HepG2 (cell line): Measurements from ENCODE around the gene MAP3K20. TPM values are rescaled to one million over a fixed set of nuclear protein-coding genes. Genes with fewer than 3 reads are reported as not detected.

Experiments used
- ATAC-seq: fragments of 200-7000 bp; cut with Tn5 transposase; 3 replicates; pipeline ENCODE4 v1.9.1; 2020; ENCODE audit warnings: mild to moderate bottlenecking, moderate library complexity
- BruUV-seq: library from RNA; stranded (reverse); fragments of 400-500 nt; replicated peaks from 2 replicates; lab custom pipeline; 2021; lab: Mats Ljungman, UMichigan
- CTCF ChIA-PET: fragments of 300-600 bp; formaldehyde crosslinking; extraction: SDS; loops from one replicate; lab custom pipeline; 2021; ENCODE audit warnings: low total read pairs, inconsistent platforms, low intra/inter-chr PET ratio; lab: Yijun Ruan, JAX
- POLR2A ChIA-PET: fragments of 350-600 bp; sonication (Branson Sonifier 250); formaldehyde crosslinking; loops from one replicate; lab custom pipeline; 2020; ENCODE audit warnings: antibody characterized with exemption, inconsistent platforms; lab: Yijun Ruan, JAX
- DNase-seq: peaks from one replicate; pipeline ENCODE4 v3.0.0-alpha.2; 2015; ENCODE audit warnings: low spot score
- FAIRE-seq: peaks from 3 replicates; lab custom pipeline; 2011; peaks lifted over from hg19 to GRCh38; lab: Jason Lieb, UNC
- H2AFZ ChIP-seq: one replicate; pipeline ENCODE4 v1.6.1; 2011; ENCODE audit warnings: low read length, inconsistent platforms
- H3K27ac ChIP-seq: fragments of 300-600 bp; 3 replicates; pipeline ENCODE4 v1.8.0; 2011; ENCODE audit warnings: mixed run types, mild to moderate bottlenecking, mixed read lengths, low read length, inconsistent platforms; ENCODE audit not compliant: insufficient read depth; ENCODE audit errors: extremely low read length
- H3K27me3 ChIP-seq, 2 experiments: fragments of 200-600 bp in 1 of 2; 2 replicates in 1 of 2; 3 replicates in 1 of 2; pipeline versions ENCODE4 v1.6.0 to v1.8.0; 2011; ENCODE audit warnings: low read length in 2 of 2, mild to moderate bottlenecking in 2 of 2, moderate library complexity in 2 of 2, inconsistent platforms in 1 of 2; ENCODE audit not compliant: insufficient read depth in 2 of 2, control insufficient read depth in 1 of 2
- H3K36me3 ChIP-seq, 2 experiments: fragments of 200-600 bp in 1 of 2; replicated peaks in 1 of 2; 2 replicates in 1 of 2; 3 replicates in 1 of 2; pipeline versions ENCODE4 v1.5.1 to v1.8.0; 2011; ENCODE audit warnings: low read length in 2 of 2, inconsistent platforms in 1 of 2; ENCODE audit not compliant: insufficient read depth in 2 of 2, control insufficient read depth in 1 of 2
- H3K4me1 ChIP-seq: 2 replicates; pipeline ENCODE4 v1.5.1; 2012; ENCODE audit warnings: low read length, inconsistent platforms; ENCODE audit not compliant: insufficient read depth
- H3K4me2 ChIP-seq: 2 replicates; pipeline ENCODE4 v1.6.0; 2011; ENCODE audit warnings: low read depth, low read length, inconsistent platforms
- H3K4me3 ChIP-seq, 3 experiments: fragments of 200-600 bp in 1 of 3; sonication (generic), shearing (Covaris generic) in 1 of 3; replicated peaks in 1 of 3; 2 replicates each; pipeline ENCODE4 v1.5.1; 2011 to 2016; ENCODE audit warnings: low read length in 3 of 3, inconsistent platforms in 2 of 3, low read depth in 2 of 3, mild to moderate bottlenecking in 2 of 3, control low read depth in 1 of 3, mixed read lengths in 1 of 3; ENCODE audit not compliant: insufficient read depth in 1 of 3
- H3K79me2 ChIP-seq: one replicate; pipeline ENCODE4 v1.6.1; 2011; ENCODE audit warnings: low read length, inconsistent platforms; ENCODE audit not compliant: insufficient read depth
- H3K9ac ChIP-seq: 2 replicates; pipeline ENCODE4 v1.6.0; 2011; ENCODE audit warnings: mild to moderate bottlenecking, low read depth, low read length, inconsistent platforms; ENCODE audit not compliant: insufficient read depth
- H3K9me3 ChIP-seq: 2 replicates; pipeline ENCODE4 v1.5.1; 2012; ENCODE audit warnings: mild to moderate bottlenecking, low read length
- H4K20me1 ChIP-seq: 2 replicates; pipeline ENCODE4 v1.6.0; 2011; ENCODE audit warnings: inconsistent platforms, mild to moderate bottlenecking, low read length, moderate library complexity; ENCODE audit not compliant: insufficient read depth
- ARID5B ChIP-seq: IDR thresholded peaks from 2 replicates; pipeline ENCODE4 v1.4.0; 2020; ENCODE audit warnings: mild to moderate bottlenecking, missing genetic modification reagents
- BHLHE40 ChIP-seq: IDR thresholded peaks from 2 replicates; pipeline ENCODE4 v1.6.1; 2011; ENCODE audit warnings: low read length, improper control_type of control experiment
- CEBPG ChIP-seq: IDR thresholded peaks from 2 replicates; pipeline ENCODE4 v1.6.1; 2016
- CENPX ChIP-seq: sonication (generic); formaldehyde crosslinking; IDR thresholded peaks from 2 replicates; pipeline ENCODE4 v1.9.0; 2021; ENCODE audit warnings: mild to moderate bottlenecking, missing genetic modification reagents, moderate library complexity
- GATAD2A ChIP-seq: IDR thresholded peaks from 2 replicates; pipeline ENCODE4 v1.6.1; 2016
- HNF4A ChIP-seq: sonication (generic); formaldehyde crosslinking; IDR thresholded peaks from 2 replicates; pipeline ENCODE4 v1.4.0; 2020; ENCODE audit warnings: missing genetic modification reagents
- KLF6 ChIP-seq: IDR thresholded peaks from 2 replicates; pipeline ENCODE4 v1.8.0; 2016; ENCODE audit warnings: missing biosample characterization, missing genetic modification reagents
- NFE2L1 ChIP-seq: sonication (generic); formaldehyde crosslinking; IDR thresholded peaks from 2 replicates; pipeline ENCODE4 v1.4.0; 2020; ENCODE audit warnings: missing genetic modification reagents, mild to moderate bottlenecking, borderline replicate concordance
- NKX3-1 ChIP-seq: sonication (generic); formaldehyde crosslinking; IDR thresholded peaks from 2 replicates; pipeline ENCODE4 v1.5.0; 2020; ENCODE audit warnings: missing genetic modification reagents
- PHF21A ChIP-seq: sonication (generic); formaldehyde crosslinking; IDR thresholded peaks from 2 replicates; pipeline ENCODE4 v1.5.0; 2020; ENCODE audit warnings: mild to moderate bottlenecking, missing genetic modification reagents
- SMARCE1 ChIP-seq: fragments of 450-650 bp; IDR thresholded peaks from 2 replicates; pipeline ENCODE4 v1.6.1; 2017; ENCODE audit warnings: borderline replicate concordance
- SRSF4 ChIP-seq: fragments of 200-400 bp; formaldehyde crosslinking; IDR thresholded peaks from one replicate; pipeline ENCODE4 v1.6.1; 2018; ENCODE audit warnings: mild to moderate bottlenecking, low read depth, low read length, moderate library complexity; ENCODE audit not compliant: poor library complexity, severe bottlenecking
- TBX2 ChIP-seq: sonication (generic); formaldehyde crosslinking; IDR thresholded peaks from 2 replicates; pipeline ENCODE4 v1.5.0; 2020; ENCODE audit warnings: missing genetic modification reagents, mild to moderate bottlenecking, borderline replicate concordance
- ZEB1 ChIP-seq: IDR thresholded peaks from 2 replicates; pipeline ENCODE4 v1.6.1; 2012; ENCODE audit warnings: mild to moderate bottlenecking, low read depth, inconsistent platforms; ENCODE audit not compliant: insufficient replicate concordance
- ZNF589 ChIP-seq: sonication (generic); formaldehyde crosslinking; conservative IDR thresholded peaks from 2 replicates; pipeline ENCODE4 v1.8.0; 2022; ENCODE audit warnings: mild to moderate bottlenecking, moderate library complexity, missing genetic modification reagents
- WGBS: methylation state at CpG from one replicate; pipeline ENCODE4 v1.1.6; 2017; ENCODE audit warnings: low lambda C conversion rate; 5-methylcytosine and 5-hydroxymethylcytosine counted together
- in situ Hi-C: cut with HindIII; loops from 2 replicates; pipeline ENCODE4 v1.10.0; 2017; ENCODE audit warnings: low pct_unique_long_range_greater_than_20kb; ENCODE audit not compliant: extremely low pct_ligation_motif_present
- intact Hi-C: fragments of 100-400 bp; cut with micrococcal nuclease; formaldehyde crosslinking; loops from one replicate; pipeline ENCODE4 v1.10.0; 2022; ENCODE audit not compliant: unreplicated experiment
- polyA plus RNA-seq, 8 experiments: library from polyadenylated mRNA; depleted of rRNA in 3 of 8; stranded (reverse) in 7 of 8; unstranded in 1 of 8; fragments of >200 nt; fragmentation: Illumina TruSeq in 4 of 8; extraction: Trizol in 4 of 8; gene quantifications; 2 replicates each; pipeline versions ENCODE4 v1.2.1 to v1.2.3, GENCODE V29; 2011 to 2016; ENCODE audit warnings: low read depth in 4 of 8, missing spikeins in 1 of 8, mixed read lengths in 1 of 8; ENCODE audit not compliant: insufficient read depth in 1 of 8
- total RNA-seq, 5 experiments: library from RNA; depleted of rRNA; stranded (reverse); fragments of >200 nt; fragmentation: Illumina TruSeq; extraction: Trizol; gene quantifications; 2 replicates each; pipeline ENCODE4 v1.2.3, GENCODE V29; 2016; ENCODE audit warnings: low read depth in 1 of 5

The MAP3K20 gene
- total and polyA plus RNA-seq, 2 of the 13 experiments (the other 11 are each of a cell fraction or from before 2014, with no cell fraction given), result 5.2 to 13.5 TPM

GRCh38 chr2:173062801-173063200 lies 12.8 kb upstream of the MAP3K20 start:
- FAIRE-seq, result no peak

GRCh38 chr2:173064151-173064805 lies 11.4 kb upstream of the MAP3K20 start:
- no peak for DNase-seq
- ChIA-PET POLR2A (no interaction called here), CTCF (no interaction called here)
- Histone ChIP-seq H4K20me1 (no peaks in the 10 kb centered on the region), H3K9ac (no peak overlapping the region), H3K36me3 (no peaks in the 10 kb centered on the region), H3K79me2 (no peaks in the 10 kb centered on the region), H3K27me3 (0 out of 5 replicates have a peak, but pooled peaks cover 0 to under 1% of the 10 kb centered on the region in 2 experiments), H3K4me1 (peaks cover 30% of the 10 kb centered on the region), H3K4me2 (no peak overlapping the region), H3K4me3 (no peak overlapping the region), H2AFZ (no peak overlapping the region), H3K27ac (no peak overlapping the region), H3K9me3 (no peaks in the 10 kb centered on the region)
- BruUV-seq, result no TSS peak
- 58% methylated on average over 4 of the region's 4 CpGs for WGBS
- no peak for ATAC-seq
- in situ Hi-C loops, result no loop called here
- intact Hi-C loops, result no loop called here
- FAIRE-seq, result no peak
- TF ChIP-seq ZNF589 (CRISPR knock-in tag) (no peak), SMARCE1 (no peak), NFE2L1 (CRISPR knock-in tag) (no peak), TBX2 (CRISPR knock-in tag) (no peak), KLF6 (CRISPR knock-in tag) (no peak), ZEB1 (no peak), PHF21A (CRISPR knock-in tag) (no peak), SRSF4 (no peak), CEBPG (no peak), HNF4A (peak; percentile 29; the same call in 1 of the 2 replicates), NKX3-1 (CRISPR knock-in tag) (no peak), BHLHE40 (no peak), GATAD2A (0 out of 2 replicates have a peak, but pooled peaks have one; percentile 36), ARID5B (CRISPR knock-in tag) (0 out of 2 replicates have a peak, but pooled peaks have one; percentile 11)

More at GRCh38 chr2:173062801-173063200, 12.8 kb upstream of the MAP3K20 start:
- Histone ChIP-seq H3K27me3 (no peaks in the 10 kb centered on the region), H4K20me1 (no peaks in the 10 kb centered on the region), H3K9ac (no peak overlapping the region), H3K9me3 (no peaks in the 10 kb centered on the region), H3K36me3 (no peaks in the 10 kb centered on the region), H3K79me2 (no peaks in the 10 kb centered on the region), H2AFZ (no peak overlapping the region), H3K4me3 (no peak overlapping the region), H3K4me1 (peaks cover 44% of the 10 kb centered on the region), H3K27ac (no peak overlapping the region), H3K4me2 (no peak overlapping the region)
- ChIA-PET CTCF (no interaction called here), POLR2A (no interaction called here)
- DNase-seq (no peak), ATAC-seq (no peak)
- no peak for TF ChIP-seq CENPX
- intact Hi-C loops (no loop called here), in situ Hi-C loops (no loop called here)
- BruUV-seq, result no TSS peak
- WGBS, result 78% methylated on average over 4 of the region's 4 CpGs
